ENCODE results near the gene MINK1.

The MINK1 gene

GRCh38 chr17:4893272-4893671, 60.1 kb downstream of the MINK1 start:
- CTCF ChIA-PET = interaction anchor here (1.9 kb wide), 1 partner anchor 326 kb away, joined by 6 read pairs; no protein-coding TSS in a partner anchor
- no peak for DNase-seq (ENCODE audit: low read depth, low spot score)
- H3K4me3 ChIP-seq (ENCODE audit: low read depth, low read length) = no peak overlapping the region
- POLR2A ChIA-PET = no interaction called here
- no peak for TF ChIP-seq CTCF (IDR thresholded peaks at IDR 0.05; ENCODE audit: insufficient read depth, low read length, missing control alignments)

- CTCF ChIA-PET = interaction anchor here (1.0 to 1.2 kb wide), 2 partner anchors 9 to 12 kb away, joined by 4 to 5 read pairs; partner anchors contain the start of gene CHRNE
These were observed 60.8 kb downstream of the MINK1 start for GRCh38 chr17:4893721-4894560.

GRCh38 chr17:4895121-4895520, 62.0 kb downstream of the MINK1 start:
- no peak overlapping the region for H3K4me3 ChIP-seq (ENCODE audit: low read depth, low read length)
- no peak for DNase-seq (ENCODE audit: low read depth, low spot score)
- CTCF ChIA-PET = interaction anchor here (1.2 to 1.7 kb wide), 2 partner anchors 8 to 106 kb away, joined by 5 read pairs; partner anchors contain the start of genes CHRNE and GLTPD2
- POLR2A ChIA-PET = no interaction called here
- no peak for TF ChIP-seq CTCF (IDR thresholded peaks at IDR 0.05; ENCODE audit: insufficient read depth, low read length, missing control alignments)

More at GRCh38 chr17:4893721-4894560, 60.8 kb downstream of the MINK1 start:
- POLR2A ChIA-PET = no interaction called here
- no peak for TF ChIP-seq CTCF (IDR thresholded peaks at IDR 0.05; ENCODE audit: insufficient read depth, low read length, missing control alignments)
- H3K4me3 ChIP-seq (ENCODE audit: low read depth, low read length) = no peak overlapping the region
- DNase-seq (ENCODE audit: low read depth, low spot score) = no peak

DNA sequence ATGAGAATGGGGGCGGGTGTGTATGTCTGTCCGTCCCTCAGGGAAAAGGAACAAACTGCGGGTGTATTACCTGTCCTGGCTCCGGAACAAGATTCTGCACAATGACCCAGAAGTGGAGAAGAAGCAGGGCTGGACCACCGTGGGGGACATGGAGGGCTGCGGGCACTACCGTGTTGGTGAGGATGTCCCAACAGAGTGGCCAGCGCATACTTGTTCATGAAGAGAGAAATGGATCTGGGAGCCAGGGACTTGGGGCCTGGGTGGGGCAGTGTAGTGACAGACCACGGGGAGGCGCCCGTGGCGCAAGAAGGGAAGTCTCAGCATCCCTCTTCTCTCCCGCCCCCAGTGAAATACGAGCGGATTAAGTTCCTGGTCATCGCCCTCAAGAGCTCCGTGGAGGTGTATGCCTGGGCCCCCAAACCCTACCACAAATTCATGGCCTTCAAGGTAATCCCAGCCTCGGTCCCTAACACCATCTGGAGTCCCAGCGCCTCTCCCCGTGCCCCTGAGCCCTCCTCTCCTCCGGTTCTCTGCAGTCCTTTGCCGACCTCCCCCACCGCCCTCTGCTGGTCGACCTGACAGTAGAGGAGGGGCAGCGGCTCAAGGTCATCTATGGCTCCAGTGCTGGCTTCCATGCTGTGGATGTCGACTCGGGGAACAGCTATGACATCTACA, 62.7 kb downstream of the MINK1 start:
- no peak for DNase-seq (ENCODE audit: low read depth, low spot score)
- no peak overlapping the region for H3K4me3 ChIP-seq (ENCODE audit: low read depth, low read length)
- ChIA-PET CTCF (interaction anchor here (1.4 to 1.7 kb wide), 2 partner anchors 8 to 106 kb away, joined by 5 to 6 read pairs; partner anchors contain the start of gene GLTPD2), POLR2A (no interaction called here)
- TF ChIP-seq CTCF (IDR thresholded peaks at IDR 0.05; ENCODE audit: insufficient read depth, low read length, missing control alignments) = peak; percentile 18

DNA sequence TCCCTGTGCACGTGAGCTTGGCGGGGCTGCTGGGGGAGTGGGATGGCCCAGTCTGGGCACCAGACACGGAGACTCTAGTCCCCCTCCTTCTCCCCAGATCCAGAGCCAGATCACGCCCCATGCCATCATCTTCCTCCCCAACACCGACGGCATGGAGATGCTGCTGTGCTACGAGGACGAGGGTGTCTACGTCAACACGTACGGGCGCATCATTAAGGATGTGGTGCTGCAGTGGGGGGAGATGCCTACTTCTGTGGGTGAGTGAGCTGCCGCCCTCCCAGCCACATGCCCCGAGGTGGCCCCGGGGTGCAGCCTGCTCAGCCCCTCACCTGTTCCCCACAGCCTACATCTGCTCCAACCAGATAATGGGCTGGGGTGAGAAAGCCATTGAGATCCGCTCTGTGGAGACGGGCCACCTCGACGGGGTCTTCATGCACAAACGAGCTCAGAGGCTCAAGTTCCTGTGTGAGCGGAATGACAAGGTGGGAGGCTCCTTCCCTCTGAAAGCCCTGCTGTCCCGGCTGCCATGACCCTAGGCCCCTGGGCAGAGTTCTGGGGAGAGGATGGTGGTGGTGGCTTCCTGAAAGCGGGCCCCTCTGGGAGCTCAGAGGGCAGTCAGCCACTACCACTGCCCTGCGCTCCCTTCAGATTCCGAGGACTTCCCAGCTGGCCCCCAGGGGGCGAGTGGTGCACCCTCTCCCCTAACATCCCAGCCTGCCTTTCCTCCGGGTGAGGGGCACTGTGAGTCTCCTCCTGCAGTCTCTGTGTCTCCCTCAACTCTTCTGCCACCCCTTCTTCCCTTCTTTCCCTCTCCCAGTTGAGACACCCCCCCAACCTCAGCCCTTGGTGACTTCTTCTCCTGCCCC, 63.4 kb downstream of the MINK1 start:
- no peak overlapping the region for H3K4me3 ChIP-seq (ENCODE audit: low read depth, low read length)
- CTCF ChIA-PET = interaction anchor here (0.7 to 1.7 kb wide), 3 partner anchors 9 to 107 kb away, joined by 3 to 6 read pairs (median 5); partner anchors contain the start of gene GLTPD2
- POLR2A ChIA-PET = no interaction called here
- DNase-seq (ENCODE audit: low read depth, low spot score) = no peak
- no peak for TF ChIP-seq CTCF (IDR thresholded peaks at IDR 0.05; ENCODE audit: insufficient read depth, low read length, missing control alignments)
